NCI-H2107 treated with DMSO at 0.1 percent for 48 hours (cell line): ENCODE results near the gene MYRF.

Source experiments
- DNase-seq: peaks from one replicate; lab custom pipeline; 2025; ENCODE audit not compliant: unreplicated experiment; lab: John Stamatoyannopoulos, UW

MYRF gene

GRCh38 chr11:61774411-61774810, 22.0 kb downstream of the MYRF start:
- no peak for DNase-seq

GRCh38 chr11:61775106-61775505, 22.7 kb downstream of the MYRF start:
- no peak for DNase-seq

GRCh38 chr11:61775606-61776554, 23.4 kb downstream of the MYRF start:
- DNase-seq, result no peak

- no peak for DNase-seq
Observed at GRCh38 chr11:61776561-61777075, 24.2 kb downstream of the MYRF start.

- no peak for DNase-seq
Observed at GRCh38 chr11:61777234-61778090, 25.0 kb downstream of the MYRF start.

GRCh38 chr11:61778357-61778886, 26.0 kb downstream of the MYRF start:
- DNase-seq, result no peak

- no peak for DNase-seq
Observed at GRCh38 chr11:61778920-61779650, 26.6 kb downstream of the MYRF start.

- no peak for DNase-seq
Observed at GRCh38 chr11:61779666-61780525, 27.5 kb downstream of the MYRF start.

- no peak for DNase-seq
Observed at GRCh38 chr11:61780581-61781162, 28.2 kb downstream of the MYRF start.

GRCh38 chr11:61781585-61781984, 29.1 kb downstream of the MYRF start:
- no peak for DNase-seq

GRCh38 chr11:61782299-61782698, 29.9 kb downstream of the MYRF start:
- no peak for DNase-seq

- DNase-seq, result no peak
Observed at GRCh38 chr11:61782841-61783240, 30.4 kb downstream of the MYRF start.

- DNase-seq, result no peak
Observed at GRCh38 chr11:61783717-61784505, 31.5 kb downstream of the MYRF start.

- no peak for DNase-seq
Observed at GRCh38 chr11:61784506-61784805, 32.0 kb downstream of the MYRF start.

GRCh38 chr11:61785837-61786402, 33.5 kb downstream of the MYRF start:
- no peak for DNase-seq

GRCh38 chr11:61787928-61788491, 35.6 kb downstream of the MYRF start:
- DNase-seq, result no peak

- DNase-seq, result no peak
Observed at GRCh38 chr11:61791737-61792309, 39.4 kb downstream of the MYRF start.
